ENCODE results near the gene MUC5AC. TPM values are rescaled to one million over a fixed set of nuclear protein-coding genes. Genes with fewer than 3 reads are reported as not detected.
"Not testable (repeated sequence)": the region's sequence is repeated elsewhere in the genome, so short reads cannot be mapped to it uniquely, and the experiment has no call there.

MUC5AC gene
- total and polyA plus RNA-seq, 4 donors = 0.02 TPM; not detected in 3

- no peaks in the 10 kb centered on the region for H3K4me1 ChIP-seq (ENCODE audit: control insufficient read depth, insufficient read depth, low read length)
- 91% methylated on average over 20 of the region's 20 CpGs for WGBS (ENCODE audit: insufficient coverage)
- H3K27me3 ChIP-seq (ENCODE audit: control insufficient read depth, insufficient read depth, low read length) = no peaks in the 10 kb centered on the region
- DNase-seq (ENCODE audit: low read depth in 4 of 6, low spot score in 6 of 6) = no peak
- peaks cover 2% of the 10 kb centered on the region for H3K36me3 ChIP-seq (ENCODE audit: control insufficient read depth, insufficient read depth, low read length)
- H3K9me3 ChIP-seq (ENCODE audit: control insufficient read depth, insufficient read depth, low read length) = no peaks in the 10 kb centered on the region
- no peak overlapping the region for H3K4me3 ChIP-seq (ENCODE audit: low read depth, low read length)
- no peak overlapping the region for H3K27ac ChIP-seq (ENCODE audit: low read depth, low read length)
Observed at GRCh38 chr11:1242289-1242688, 84.5 kb downstream of the MUC5AC start.

- H3K4me3 ChIP-seq (ENCODE audit: low read depth, low read length); H3K36me3 ChIP-seq (ENCODE audit: control insufficient read depth, insufficient read depth, low read length); H3K4me1 ChIP-seq (ENCODE audit: control insufficient read depth, insufficient read depth, low read length); DNase-seq (ENCODE audit: low read depth in 4 of 6, low spot score in 6 of 6); H3K27ac ChIP-seq (ENCODE audit: low read depth, low read length); H3K9me3 ChIP-seq (ENCODE audit: control insufficient read depth, insufficient read depth, low read length); H3K27me3 ChIP-seq (ENCODE audit: control insufficient read depth, insufficient read depth, low read length): not testable (repeated sequence)
- 100% methylated on average over 3 of the region's 11 CpGs for WGBS (ENCODE audit: insufficient coverage)
Observed at GRCh38 chr11:1242751-1243150, 85.0 kb downstream of the MUC5AC start.

GRCh38 chr11:1243521-1243920 is 85.8 kb downstream of the MUC5AC start:
- not testable (repeated sequence) for H3K36me3 ChIP-seq (ENCODE audit: control insufficient read depth, insufficient read depth, low read length); H3K27me3 ChIP-seq (ENCODE audit: control insufficient read depth, insufficient read depth, low read length); H3K27ac ChIP-seq (ENCODE audit: low read depth, low read length); H3K4me1 ChIP-seq (ENCODE audit: control insufficient read depth, insufficient read depth, low read length); H3K9me3 ChIP-seq (ENCODE audit: control insufficient read depth, insufficient read depth, low read length); DNase-seq (ENCODE audit: low read depth in 4 of 6, low spot score in 6 of 6); H3K4me3 ChIP-seq (ENCODE audit: low read depth, low read length)
- WGBS (ENCODE audit: insufficient coverage) = 100% methylated on average over 3 of the region's 18 CpGs

- not testable (repeated sequence) for H3K4me3 ChIP-seq (ENCODE audit: low read depth, low read length); H3K9me3 ChIP-seq (ENCODE audit: control insufficient read depth, insufficient read depth, low read length); H3K4me1 ChIP-seq (ENCODE audit: control insufficient read depth, insufficient read depth, low read length); H3K36me3 ChIP-seq (ENCODE audit: control insufficient read depth, insufficient read depth, low read length); H3K27me3 ChIP-seq (ENCODE audit: control insufficient read depth, insufficient read depth, low read length); H3K27ac ChIP-seq (ENCODE audit: low read depth, low read length); DNase-seq (ENCODE audit: low read depth in 4 of 6, low spot score in 6 of 6)
- WGBS (ENCODE audit: insufficient coverage) = 87% methylated on average over 3 of the region's 9 CpGs
Observed at GRCh38 chr11:1244557-1244956, 86.8 kb downstream of the MUC5AC start.

- WGBS (ENCODE audit: insufficient coverage) = 96% methylated on average over 12 of the region's 14 CpGs
- H3K27ac ChIP-seq (ENCODE audit: low read depth, low read length); H3K9me3 ChIP-seq (ENCODE audit: control insufficient read depth, insufficient read depth, low read length); H3K27me3 ChIP-seq (ENCODE audit: control insufficient read depth, insufficient read depth, low read length); H3K36me3 ChIP-seq (ENCODE audit: control insufficient read depth, insufficient read depth, low read length); H3K4me3 ChIP-seq (ENCODE audit: low read depth, low read length); H3K4me1 ChIP-seq (ENCODE audit: control insufficient read depth, insufficient read depth, low read length); DNase-seq (ENCODE audit: low read depth in 4 of 6, low spot score in 6 of 6): not testable (repeated sequence)
Observed at GRCh38 chr11:1245717-1246116, 88.0 kb downstream of the MUC5AC start.

GRCh38 chr11:1246301-1246700 is 88.5 kb downstream of the MUC5AC start:
- not testable (repeated sequence) for DNase-seq (ENCODE audit: low read depth in 4 of 6, low spot score in 6 of 6); H3K27ac ChIP-seq (ENCODE audit: low read depth, low read length); H3K9me3 ChIP-seq (ENCODE audit: control insufficient read depth, insufficient read depth, low read length); H3K27me3 ChIP-seq (ENCODE audit: control insufficient read depth, insufficient read depth, low read length); H3K4me1 ChIP-seq (ENCODE audit: control insufficient read depth, insufficient read depth, low read length); H3K4me3 ChIP-seq (ENCODE audit: low read depth, low read length); H3K36me3 ChIP-seq (ENCODE audit: control insufficient read depth, insufficient read depth, low read length)
- WGBS (ENCODE audit: insufficient coverage) = 98% methylated on average over 11 of the region's 14 CpGs

- H3K9me3 ChIP-seq (ENCODE audit: control insufficient read depth, insufficient read depth, low read length); H3K27me3 ChIP-seq (ENCODE audit: control insufficient read depth, insufficient read depth, low read length); H3K4me3 ChIP-seq (ENCODE audit: low read depth, low read length); H3K36me3 ChIP-seq (ENCODE audit: control insufficient read depth, insufficient read depth, low read length); DNase-seq (ENCODE audit: low read depth in 4 of 6, low spot score in 6 of 6); H3K4me1 ChIP-seq (ENCODE audit: control insufficient read depth, insufficient read depth, low read length); H3K27ac ChIP-seq (ENCODE audit: low read depth, low read length): not testable (repeated sequence)
- WGBS (ENCODE audit: insufficient coverage) = 96% methylated on average over 8 of the region's 14 CpGs
Observed at GRCh38 chr11:1247026-1247425, 89.3 kb downstream of the MUC5AC start.

GRCh38 chr11:1248951-1249350 is 91.2 kb downstream of the MUC5AC start:
- not testable (repeated sequence) for H3K27ac ChIP-seq (ENCODE audit: low read depth, low read length); H3K36me3 ChIP-seq (ENCODE audit: control insufficient read depth, insufficient read depth, low read length); H3K27me3 ChIP-seq (ENCODE audit: control insufficient read depth, insufficient read depth, low read length); DNase-seq (ENCODE audit: low read depth in 4 of 6, low spot score in 6 of 6); H3K9me3 ChIP-seq (ENCODE audit: control insufficient read depth, insufficient read depth, low read length); H3K4me3 ChIP-seq (ENCODE audit: low read depth, low read length); H3K4me1 ChIP-seq (ENCODE audit: control insufficient read depth, insufficient read depth, low read length)
- WGBS (ENCODE audit: insufficient coverage) = no CpG with 5 or more reads among the region's 18 CpGs

- H3K27me3 ChIP-seq (ENCODE audit: control insufficient read depth, insufficient read depth, low read length); DNase-seq (ENCODE audit: low read depth in 4 of 6, low spot score in 6 of 6); H3K36me3 ChIP-seq (ENCODE audit: control insufficient read depth, insufficient read depth, low read length); H3K4me3 ChIP-seq (ENCODE audit: low read depth, low read length); H3K4me1 ChIP-seq (ENCODE audit: control insufficient read depth, insufficient read depth, low read length); H3K27ac ChIP-seq (ENCODE audit: low read depth, low read length); H3K9me3 ChIP-seq (ENCODE audit: control insufficient read depth, insufficient read depth, low read length): not testable (repeated sequence)
- 93% methylated on average over 4 of the region's 12 CpGs for WGBS (ENCODE audit: insufficient coverage)
Observed at GRCh38 chr11:1250411-1250810, 92.7 kb downstream of the MUC5AC start.
